Measurements from ENCODE around the gene BTG4. TPM values are rescaled to one million over a fixed set of nuclear protein-coding genes. Genes with fewer than 3 reads are reported as not detected.

Gene BTG4
- total and polyA plus RNA-seq, 2 donors (not counting 1 experiment from before 2014, with no cell fraction given) = not detected

DNA sequence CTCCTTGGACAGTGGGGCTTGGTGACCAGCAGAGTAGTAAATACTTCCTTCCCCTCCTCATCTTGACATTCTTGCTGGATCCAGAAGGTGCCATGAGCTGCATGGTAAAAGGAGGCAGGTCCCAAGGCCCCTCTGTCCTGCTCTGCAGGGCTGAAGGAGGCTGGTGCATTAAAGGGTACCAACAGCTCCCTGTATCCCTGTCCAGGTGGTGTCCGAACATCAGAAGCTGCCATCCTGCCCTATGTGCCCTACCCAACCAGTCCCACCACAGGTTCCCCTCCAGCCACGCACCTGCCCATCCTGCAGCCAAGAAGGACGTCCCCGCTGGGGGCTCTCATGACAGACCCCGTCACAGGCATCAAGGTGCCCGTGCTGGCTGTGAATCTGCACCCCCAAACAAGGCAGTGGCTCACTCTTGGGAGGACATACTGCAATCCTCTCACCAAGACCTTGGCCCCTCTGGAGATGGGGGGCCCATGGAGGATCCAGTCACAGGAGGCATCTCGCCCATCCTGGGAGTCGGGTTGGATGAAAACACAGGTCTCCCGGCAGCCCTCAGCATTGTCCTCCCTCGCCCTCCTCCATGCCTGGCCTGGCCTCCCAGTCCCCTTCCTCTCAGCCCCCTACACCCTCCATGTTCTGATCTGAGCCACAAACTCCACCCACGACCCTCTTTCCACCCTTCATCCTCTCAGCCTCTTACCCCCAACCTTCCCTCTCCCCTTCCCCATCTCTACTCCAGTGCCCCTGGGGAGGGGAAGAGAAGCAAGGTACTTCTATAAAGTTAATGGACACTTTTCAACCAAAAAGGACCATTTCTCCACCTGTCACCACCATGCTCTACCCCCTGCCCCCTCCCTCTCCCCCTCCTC is 55.1 kb downstream of the BTG4 start:
- Histone ChIP-seq H3K4me2 (replicated peaks; ENCODE audit: low read depth, low read length, poor library complexity, severe bottlenecking) (no peak overlapping the region), H3K79me2 (ENCODE audit: control insufficient read depth, insufficient read depth, low read length) (no peaks in the 10 kb centered on the region), H3K4me3 (ENCODE audit: control extremely low read depth in 1 of 5, extremely low read depth in 1 of 5, insufficient read depth in 1 of 5, low read depth in 2 of 5, low read length in 4 of 5) (no peak overlapping the region), H3K36me3 (replicated peaks in 1 of 2; ENCODE audit: control extremely low read depth in 1 of 2, control insufficient read depth in 1 of 2, extremely low read depth in 1 of 2, insufficient read depth in 2 of 2, low read length in 1 of 2) (no peaks in the 10 kb centered on the region), H3K9ac (ENCODE audit: low read length) (no peak overlapping the region), H3K27ac (ENCODE audit: low read length in 2 of 2) (no peak overlapping the region), H4K20me1 (ENCODE audit: control insufficient read depth, insufficient read depth, low read length, poor library complexity, severe bottlenecking) (no peaks in the 10 kb centered on the region), H2AFZ (ENCODE audit: insufficient read depth, low read depth, low read length, poor library complexity, severe bottlenecking) (no peak overlapping the region), H3K27me3 (replicated peaks in 1 of 4; ENCODE audit: control extremely low read depth in 1 of 4, control insufficient read depth in 3 of 4, insufficient read depth in 4 of 4, low read length in 3 of 4) (peaks cover 0 to 30% (median 5%) of the 10 kb centered on the region in 4 experiments), H3K9me3 (ENCODE audit: control extremely low read depth in 1 of 3, control insufficient read depth in 2 of 3, insufficient read depth in 1 of 3, low read length in 2 of 3) (no peaks in the 10 kb centered on the region), H3K4me1 (ENCODE audit: control insufficient read depth in 2 of 2, insufficient read depth in 2 of 2, low read length in 2 of 2) (no peaks in the 10 kb centered on the region)
- no peak for TF ChIP-seq EZH2 (IDR thresholded peaks at IDR 0.05; ENCODE audit: borderline replicate concordance, insufficient read depth, low read depth, low read length, poor library complexity, severe bottlenecking)
- TF ChIP-seq, protein P1, sequence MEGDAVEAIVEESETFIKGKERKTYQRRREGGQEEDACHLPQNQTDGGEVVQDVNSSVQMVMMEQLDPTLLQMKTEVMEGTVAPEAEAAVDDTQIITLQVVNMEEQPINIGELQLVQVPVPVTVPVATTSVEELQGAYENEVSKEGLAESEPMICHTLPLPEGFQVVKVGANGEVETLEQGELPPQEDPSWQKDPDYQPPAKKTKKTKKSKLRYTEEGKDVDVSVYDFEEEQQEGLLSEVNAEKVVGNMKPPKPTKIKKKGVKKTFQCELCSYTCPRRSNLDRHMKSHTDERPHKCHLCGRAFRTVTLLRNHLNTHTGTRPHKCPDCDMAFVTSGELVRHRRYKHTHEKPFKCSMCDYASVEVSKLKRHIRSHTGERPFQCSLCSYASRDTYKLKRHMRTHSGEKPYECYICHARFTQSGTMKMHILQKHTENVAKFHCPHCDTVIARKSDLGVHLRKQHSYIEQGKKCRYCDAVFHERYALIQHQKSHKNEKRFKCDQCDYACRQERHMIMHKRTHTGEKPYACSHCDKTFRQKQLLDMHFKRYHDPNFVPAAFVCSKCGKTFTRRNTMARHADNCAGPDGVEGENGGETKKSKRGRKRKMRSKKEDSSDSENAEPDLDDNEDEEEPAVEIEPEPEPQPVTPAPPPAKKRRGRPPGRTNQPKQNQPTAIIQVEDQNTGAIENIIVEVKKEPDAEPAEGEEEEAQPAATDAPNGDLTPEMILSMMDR (IDR thresholded peaks at IDR 0.05) = no peak
- Mint-ChIP-seq H3K27ac (no peak overlapping the region), H3K4me1 (peaks cover 3% of the 10 kb centered on the region), H3K4me3 (no peak overlapping the region), H3K27me3 (peaks cover 58% of the 10 kb centered on the region), H3K9me3 (ENCODE audit: insufficient read depth) (no peaks in the 10 kb centered on the region)
- DNase-seq (no peak), ATAC-seq (ENCODE audit: low read depth) (no peak)
- 96% methylated on average over 10 of the region's 11 CpGs for WGBS (ENCODE audit: insufficient coverage)
- intact Hi-C loops (cut with micrococcal nuclease) = no loop called here
- CTCF ChIA-PET = interaction anchor here (1.9 kb wide), 1 partner anchor 11 kb away, joined by 5 read pairs; no protein-coding TSS in a partner anchor
- POLR2A ChIA-PET = no interaction called here

Measured in B cell (primary cell).